Measurements from ENCODE around the gene CELA2A.
"Not testable (repeated sequence)": the region's sequence is repeated elsewhere in the genome, so short reads cannot be mapped to it uniquely, and the experiment has no call there.

DNA sequence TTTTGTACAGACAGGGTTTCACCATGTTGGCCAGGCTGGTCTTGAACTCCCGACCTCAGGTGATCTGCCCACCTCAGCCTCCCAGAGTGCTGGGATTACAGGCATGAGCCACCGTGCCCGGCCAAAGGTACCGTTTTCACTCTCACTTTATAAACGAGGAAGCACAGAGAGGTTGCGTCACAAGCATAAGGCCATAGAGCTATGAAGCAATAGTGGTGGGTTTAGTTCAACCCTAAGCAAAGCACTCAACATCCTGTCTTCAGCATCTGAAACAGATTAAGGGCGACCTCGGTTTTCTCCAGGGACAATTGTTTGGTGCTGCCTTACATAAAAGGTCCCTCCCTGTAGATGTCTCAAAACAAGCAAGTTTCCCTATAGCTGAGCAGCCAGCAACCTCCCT is 21.8 kb upstream of the CELA2A start:
- TF ChIP-seq TCF7 (IDR thresholded peaks at IDR 0.05; ENCODE audit: low read depth); KDM6A (CRISPR knock-in tag; IDR thresholded peaks at IDR 0.05; ENCODE audit: low read depth); NR3C1 (CRISPR knock-in tag; IDR thresholded peaks at IDR 0.05); ESRRA (CRISPR knock-in tag; IDR thresholded peaks at IDR 0.05; ENCODE audit: low read depth); ZNF138 (CRISPR knock-in tag; IDR thresholded peaks at IDR 0.05; ENCODE audit: low read depth); NFKBIZ (CRISPR knock-in tag; IDR thresholded peaks at IDR 0.05); ZBTB21 (CRISPR knock-in tag; IDR thresholded peaks at IDR 0.05); SMARCE1 (IDR thresholded peaks at IDR 0.05; ENCODE audit: borderline replicate concordance); MAFK (conservative IDR thresholded peaks at IDR 0.05 in 1 of 2, IDR thresholded peaks at IDR 0.05 in 1 of 2; ENCODE audit: low read length in 2 of 2): not testable (repeated sequence)
- TF ChIP-seq, protein P1, sequence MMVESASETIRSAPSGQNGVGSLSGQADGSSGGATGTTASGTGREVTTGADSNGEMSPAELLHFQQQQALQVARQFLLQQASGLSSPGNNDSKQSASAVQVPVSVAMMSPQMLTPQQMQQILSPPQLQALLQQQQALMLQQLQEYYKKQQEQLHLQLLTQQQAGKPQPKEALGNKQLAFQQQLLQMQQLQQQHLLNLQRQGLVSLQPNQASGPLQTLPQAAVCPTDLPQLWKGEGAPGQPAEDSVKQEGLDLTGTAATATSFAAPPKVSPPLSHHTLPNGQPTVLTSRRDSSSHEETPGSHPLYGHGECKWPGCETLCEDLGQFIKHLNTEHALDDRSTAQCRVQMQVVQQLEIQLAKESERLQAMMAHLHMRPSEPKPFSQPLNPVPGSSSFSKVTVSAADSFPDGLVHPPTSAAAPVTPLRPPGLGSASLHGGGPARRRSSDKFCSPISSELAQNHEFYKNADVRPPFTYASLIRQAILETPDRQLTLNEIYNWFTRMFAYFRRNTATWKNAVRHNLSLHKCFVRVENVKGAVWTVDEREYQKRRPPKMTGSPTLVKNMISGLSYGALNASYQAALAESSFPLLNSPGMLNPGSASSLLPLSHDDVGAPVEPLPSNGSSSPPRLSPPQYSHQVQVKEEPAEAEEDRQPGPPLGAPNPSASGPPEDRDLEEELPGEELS (CRISPR knock-in tag; IDR thresholded peaks at IDR 0.05), result not testable (repeated sequence)
- peak; percentile 93 for TF ChIP-seq ZNF205 (CRISPR knock-in tag; IDR thresholded peaks at IDR 0.05)
- TF ChIP-seq, protein P2, sequence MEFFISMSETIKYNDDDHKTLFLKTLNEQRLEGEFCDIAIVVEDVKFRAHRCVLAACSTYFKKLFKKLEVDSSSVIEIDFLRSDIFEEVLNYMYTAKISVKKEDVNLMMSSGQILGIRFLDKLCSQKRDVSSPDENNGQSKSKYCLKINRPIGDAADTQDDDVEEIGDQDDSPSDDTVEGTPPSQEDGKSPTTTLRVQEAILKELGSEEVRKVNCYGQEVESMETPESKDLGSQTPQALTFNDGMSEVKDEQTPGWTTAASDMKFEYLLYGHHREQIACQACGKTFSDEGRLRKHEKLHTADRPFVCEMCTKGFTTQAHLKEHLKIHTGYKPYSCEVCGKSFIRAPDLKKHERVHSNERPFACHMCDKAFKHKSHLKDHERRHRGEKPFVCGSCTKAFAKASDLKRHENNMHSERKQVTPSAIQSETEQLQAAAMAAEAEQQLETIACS (CRISPR knock-in tag; IDR thresholded peaks at IDR 0.05), result not testable (repeated sequence)
- TF ChIP-seq, protein P3, sequence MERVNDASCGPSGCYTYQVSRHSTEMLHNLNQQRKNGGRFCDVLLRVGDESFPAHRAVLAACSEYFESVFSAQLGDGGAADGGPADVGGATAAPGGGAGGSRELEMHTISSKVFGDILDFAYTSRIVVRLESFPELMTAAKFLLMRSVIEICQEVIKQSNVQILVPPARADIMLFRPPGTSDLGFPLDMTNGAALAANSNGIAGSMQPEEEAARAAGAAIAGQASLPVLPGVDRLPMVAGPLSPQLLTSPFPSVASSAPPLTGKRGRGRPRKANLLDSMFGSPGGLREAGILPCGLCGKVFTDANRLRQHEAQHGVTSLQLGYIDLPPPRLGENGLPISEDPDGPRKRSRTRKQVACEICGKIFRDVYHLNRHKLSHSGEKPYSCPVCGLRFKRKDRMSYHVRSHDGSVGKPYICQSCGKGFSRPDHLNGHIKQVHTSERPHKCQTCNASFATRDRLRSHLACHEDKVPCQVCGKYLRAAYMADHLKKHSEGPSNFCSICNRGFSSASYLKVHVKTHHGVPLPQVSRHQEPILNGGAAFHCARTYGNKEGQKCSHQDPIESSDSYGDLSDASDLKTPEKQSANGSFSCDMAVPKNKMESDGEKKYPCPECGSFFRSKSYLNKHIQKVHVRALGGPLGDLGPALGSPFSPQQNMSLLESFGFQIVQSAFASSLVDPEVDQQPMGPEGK (CRISPR knock-in tag; IDR thresholded peaks at IDR 0.05), result not testable (repeated sequence)
- TF ChIP-seq, protein P4, sequence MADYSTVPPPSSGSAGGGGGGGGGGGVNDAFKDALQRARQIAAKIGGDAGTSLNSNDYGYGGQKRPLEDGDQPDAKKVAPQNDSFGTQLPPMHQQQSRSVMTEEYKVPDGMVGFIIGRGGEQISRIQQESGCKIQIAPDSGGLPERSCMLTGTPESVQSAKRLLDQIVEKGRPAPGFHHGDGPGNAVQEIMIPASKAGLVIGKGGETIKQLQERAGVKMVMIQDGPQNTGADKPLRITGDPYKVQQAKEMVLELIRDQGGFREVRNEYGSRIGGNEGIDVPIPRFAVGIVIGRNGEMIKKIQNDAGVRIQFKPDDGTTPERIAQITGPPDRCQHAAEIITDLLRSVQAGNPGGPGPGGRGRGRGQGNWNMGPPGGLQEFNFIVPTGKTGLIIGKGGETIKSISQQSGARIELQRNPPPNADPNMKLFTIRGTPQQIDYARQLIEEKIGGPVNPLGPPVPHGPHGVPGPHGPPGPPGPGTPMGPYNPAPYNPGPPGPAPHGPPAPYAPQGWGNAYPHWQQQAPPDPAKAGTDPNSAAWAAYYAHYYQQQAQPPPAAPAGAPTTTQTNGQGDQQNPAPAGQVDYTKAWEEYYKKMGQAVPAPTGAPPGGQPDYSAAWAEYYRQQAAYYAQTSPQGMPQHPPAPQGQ (CRISPR knock-in tag; IDR thresholded peaks at IDR 0.05; ENCODE audit: borderline replicate concordance), result not testable (repeated sequence)

All from HepG2 (cell line).